ENCODE results near the gene CHML.

DNA sequence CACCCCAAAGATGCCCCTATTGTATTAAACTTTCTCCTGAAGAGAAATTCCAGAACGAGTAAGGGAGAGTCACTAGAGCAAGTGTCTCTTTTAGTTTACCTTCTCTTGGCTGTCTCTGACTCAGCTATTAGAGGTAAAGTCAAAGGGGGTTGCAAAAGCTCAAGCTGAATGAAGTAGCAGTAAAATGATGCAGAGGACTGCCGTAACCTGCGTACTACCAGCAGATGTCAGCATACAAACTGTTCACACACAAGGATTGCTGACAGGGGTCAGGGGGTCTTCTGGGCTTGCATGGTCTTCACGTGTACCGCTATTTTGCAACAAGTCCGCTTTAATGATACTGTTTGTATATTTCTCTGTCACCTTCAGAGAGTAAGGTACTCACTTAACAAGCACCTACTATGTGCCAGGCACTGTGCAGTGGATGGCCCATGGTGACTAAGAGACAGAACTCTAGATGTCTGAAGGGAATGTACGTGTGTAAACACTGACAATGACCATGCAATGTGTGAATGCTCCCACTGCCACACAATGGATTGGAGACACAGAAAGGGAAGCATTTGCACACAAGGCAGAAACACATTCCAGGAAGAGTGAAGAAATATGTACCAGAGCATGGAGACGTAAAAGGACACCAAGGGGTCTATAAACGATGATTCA, 34.9 kb downstream of the CHML start:
- TF ChIP-seq CTCF (IDR thresholded peaks at IDR 0.05) (no peak), POLR2A (IDR thresholded peaks at IDR 0.05) (no peak)

Data from sigmoid colon (tissue), 3 donors.